Kidney capillary endothelial cell (primary cell): ENCODE measurements around the gene IQCB1.
"Not testable (repeated sequence)": the region's sequence is repeated elsewhere in the genome, so short reads cannot be mapped to it uniquely, and the experiment has no call there.

Experiments
- DNase-seq: peaks from one replicate; pipeline ENCODE4 v3.0.0-alpha.2; 2018; ENCODE audit warnings: low spot score

IQCB1 gene

DNA sequence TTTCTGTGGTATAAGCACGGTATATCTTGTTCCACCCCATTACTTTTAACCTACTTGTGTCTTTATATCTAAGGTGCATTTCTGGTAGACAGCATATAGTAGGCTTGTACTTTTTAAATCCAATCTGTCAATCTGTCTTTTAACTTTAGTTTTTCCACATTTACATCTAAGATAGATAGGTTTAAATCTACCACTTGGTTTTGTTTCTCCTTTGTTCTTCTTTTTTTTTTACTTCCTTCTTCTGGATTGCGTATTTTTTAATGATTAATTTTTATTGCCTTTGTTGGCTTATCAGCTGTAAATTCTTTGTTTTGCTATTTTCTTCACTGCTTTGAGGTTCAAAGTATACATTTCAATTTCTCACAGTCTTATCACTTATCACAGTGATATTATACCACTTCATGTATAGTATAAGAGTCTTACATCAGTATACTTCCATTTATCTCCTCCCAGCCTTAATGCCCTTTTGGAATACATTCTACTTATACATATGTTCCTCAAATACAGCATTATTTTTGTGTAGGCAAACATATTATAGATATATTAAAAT lies 31.0 kb downstream of the IQCB1 start:
- no peak for DNase-seq

DNA sequence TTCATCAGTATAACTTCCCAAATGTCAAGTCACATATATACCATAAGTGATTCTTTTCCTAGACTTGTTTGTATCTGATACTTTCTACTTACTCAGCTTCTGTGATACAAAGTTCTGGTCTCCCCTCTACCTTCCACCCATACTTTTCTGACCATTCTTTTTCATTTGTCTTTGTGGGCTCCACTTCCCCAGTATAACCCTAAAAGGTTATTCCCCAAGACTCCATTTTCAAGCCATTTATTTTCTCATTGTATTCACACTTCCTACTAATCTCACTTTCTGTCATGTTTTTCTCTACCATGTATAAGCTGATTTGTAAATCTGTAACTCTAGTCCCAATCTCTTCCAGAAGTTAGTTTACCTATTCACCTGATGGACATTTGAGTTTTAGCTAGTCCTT lies 34.0 kb downstream of the IQCB1 start:
- no peak for DNase-seq

DNA sequence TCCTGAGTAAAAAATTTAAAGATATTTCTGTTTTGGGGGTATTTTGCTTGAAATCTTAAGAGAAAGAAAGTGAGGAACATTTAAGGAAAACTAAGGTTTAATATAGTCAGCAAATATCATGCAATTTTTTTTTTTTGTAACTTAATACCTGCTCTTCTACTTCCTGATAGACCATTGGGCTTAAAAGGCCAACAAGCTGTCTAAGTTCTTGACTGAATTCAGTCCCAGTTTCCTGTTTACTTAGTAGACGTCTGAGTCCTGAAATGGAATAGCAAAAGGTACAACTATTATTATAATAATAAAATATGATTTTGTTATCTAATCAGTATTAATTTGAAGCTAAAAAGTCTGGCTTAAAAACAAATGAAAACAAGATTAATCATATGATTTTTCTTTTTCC lies 37.9 kb downstream of the IQCB1 start:
- no peak for DNase-seq

- no peak for DNase-seq
Observed at GRCh38 chr3:121794264-121794983, 40.4 kb downstream of the IQCB1 start.

- DNase-seq, result no peak
Observed at GRCh38 chr3:121793078-121793477, 41.8 kb downstream of the IQCB1 start.

- no peak for DNase-seq
Observed at GRCh38 chr3:121786485-121786884, 48.4 kb downstream of the IQCB1 start.

GRCh38 chr3:121782784-121783183 lies 52.1 kb downstream of the IQCB1 start:
- DNase-seq, result not testable (repeated sequence)

- no peak for DNase-seq
Observed at GRCh38 chr3:121781611-121782010, 53.2 kb downstream of the IQCB1 start.

DNA sequence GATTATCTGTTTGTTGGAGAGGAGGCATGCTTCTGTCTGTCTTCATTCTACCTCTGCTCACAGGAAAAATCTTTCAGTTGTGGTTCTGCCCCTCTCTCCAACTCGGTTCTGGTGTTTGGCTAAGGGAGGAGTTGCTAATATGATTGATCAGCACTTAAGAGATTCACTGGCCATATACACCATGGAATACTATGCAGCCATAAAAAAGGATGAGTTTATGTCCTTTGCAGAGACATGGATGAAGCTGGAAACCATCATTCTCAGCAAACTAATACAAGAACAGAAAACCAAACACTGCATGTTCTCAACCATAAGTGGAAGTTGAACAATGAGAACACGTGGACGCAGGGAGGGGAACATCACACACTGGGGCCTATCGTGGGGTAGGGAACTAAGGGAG lies 59.8 kb downstream of the IQCB1 start:
- DNase-seq, result not testable (repeated sequence)

DNA sequence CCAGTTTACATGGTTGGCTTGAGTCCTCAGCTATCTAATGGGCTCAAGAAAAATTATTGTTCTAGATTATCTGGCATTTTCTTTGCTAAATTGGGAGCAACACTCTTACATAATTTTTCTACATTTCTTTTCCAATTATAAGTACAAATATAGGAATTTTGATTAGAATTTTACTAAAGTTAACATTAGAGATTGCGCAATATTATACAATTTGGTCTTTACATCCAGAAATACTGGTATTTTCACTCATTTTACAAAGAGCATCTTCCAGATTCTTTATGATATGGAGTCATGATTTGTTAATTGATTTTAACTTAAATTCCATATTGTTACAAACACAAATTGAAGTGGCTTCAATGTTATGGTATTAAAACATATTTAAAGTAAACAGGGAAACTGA lies 65.6 kb downstream of the IQCB1 start:
- DNase-seq, result no peak

DNA sequence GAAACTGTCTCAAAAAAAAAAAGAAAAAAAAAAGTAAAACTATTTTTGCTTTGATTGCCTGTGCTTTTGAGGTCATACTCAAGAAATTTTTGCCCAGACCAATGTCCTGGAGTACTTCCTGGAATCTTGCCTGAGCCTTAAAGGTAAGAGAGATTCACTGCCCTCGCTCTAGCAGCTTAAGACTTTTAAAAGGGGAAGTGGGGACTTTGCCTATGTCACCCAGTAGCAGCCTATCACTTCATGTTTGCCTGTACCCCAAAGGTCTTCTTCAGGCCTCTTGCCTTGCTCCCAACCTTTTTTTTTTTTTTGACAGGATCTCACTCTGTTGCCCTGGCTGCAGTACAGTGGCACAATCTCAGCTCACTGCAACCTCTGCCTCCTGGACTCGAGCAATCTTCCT lies 66.4 kb downstream of the IQCB1 start:
- DNase-seq, result no peak

DNA sequence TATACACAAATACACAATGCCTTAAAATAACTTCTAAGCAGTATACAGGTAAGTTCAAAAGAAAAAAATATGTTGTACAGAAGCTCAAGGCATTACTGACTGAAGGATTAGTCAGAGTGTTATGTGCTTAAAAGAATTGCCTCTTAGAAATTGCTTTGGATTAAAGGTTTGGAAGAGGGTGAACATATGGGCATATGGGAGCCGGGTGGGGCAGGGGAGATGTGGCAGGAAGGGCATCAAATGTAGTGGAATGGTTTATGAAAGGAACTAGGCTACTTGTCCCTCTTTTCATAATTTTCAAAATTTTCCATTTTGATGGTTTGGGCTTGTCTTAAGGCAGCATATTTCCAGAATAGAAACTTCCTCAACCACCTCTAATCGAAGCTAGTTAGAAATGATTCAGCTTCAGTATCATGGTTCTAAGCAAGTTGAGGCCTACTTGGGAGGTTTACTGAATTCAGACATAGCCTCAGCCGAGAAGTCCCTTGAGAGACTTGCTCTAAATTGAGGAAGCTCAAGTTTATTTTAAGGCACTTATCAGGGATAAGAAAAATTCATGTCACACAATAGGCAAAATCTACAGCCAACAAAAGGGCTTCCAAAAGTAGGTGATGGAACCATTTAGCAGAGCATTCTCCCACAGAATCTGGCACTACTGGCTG lies 75.2 kb downstream of the IQCB1 start:
- no peak for DNase-seq

GRCh38 chr3:121758727-121759450 lies 76.0 kb downstream of the IQCB1 start:
- DNase-seq, result no peak

DNA sequence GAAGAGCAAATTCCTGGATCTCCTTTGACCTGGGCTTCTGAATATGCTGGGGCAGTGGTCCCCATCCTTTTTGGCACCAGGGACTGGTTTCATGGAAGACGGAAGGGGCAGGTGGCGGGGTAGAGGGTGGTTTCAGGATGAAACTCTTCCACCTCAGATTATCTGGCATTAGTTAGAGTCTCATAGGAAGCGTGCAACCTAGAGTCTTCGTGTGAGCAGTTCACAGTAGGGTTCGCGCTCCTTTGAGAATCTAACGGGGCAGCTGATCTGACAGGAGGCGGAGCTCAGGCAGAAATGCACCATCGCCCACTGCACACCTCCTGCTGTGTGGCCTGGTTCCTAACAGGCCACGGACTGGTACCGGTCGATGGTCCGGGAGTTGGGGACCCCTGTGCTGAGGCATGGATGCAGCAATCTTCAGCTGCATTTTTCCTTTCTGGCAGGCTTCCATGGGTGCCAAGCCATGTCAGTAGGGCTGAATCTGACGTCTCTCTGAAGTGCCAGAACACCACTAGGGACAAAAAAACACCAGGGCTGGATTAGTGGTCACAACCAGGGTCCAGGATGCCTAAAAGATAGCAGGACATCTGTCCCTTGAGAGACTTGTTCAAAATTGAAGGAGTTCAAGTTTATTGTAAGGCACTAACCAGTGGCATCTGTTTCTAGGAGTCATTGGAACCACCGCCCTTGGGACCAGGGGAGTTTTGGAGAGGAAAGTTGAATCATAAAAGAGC lies 76.9 kb downstream of the IQCB1 start:
- DNase-seq, result no peak

DNA sequence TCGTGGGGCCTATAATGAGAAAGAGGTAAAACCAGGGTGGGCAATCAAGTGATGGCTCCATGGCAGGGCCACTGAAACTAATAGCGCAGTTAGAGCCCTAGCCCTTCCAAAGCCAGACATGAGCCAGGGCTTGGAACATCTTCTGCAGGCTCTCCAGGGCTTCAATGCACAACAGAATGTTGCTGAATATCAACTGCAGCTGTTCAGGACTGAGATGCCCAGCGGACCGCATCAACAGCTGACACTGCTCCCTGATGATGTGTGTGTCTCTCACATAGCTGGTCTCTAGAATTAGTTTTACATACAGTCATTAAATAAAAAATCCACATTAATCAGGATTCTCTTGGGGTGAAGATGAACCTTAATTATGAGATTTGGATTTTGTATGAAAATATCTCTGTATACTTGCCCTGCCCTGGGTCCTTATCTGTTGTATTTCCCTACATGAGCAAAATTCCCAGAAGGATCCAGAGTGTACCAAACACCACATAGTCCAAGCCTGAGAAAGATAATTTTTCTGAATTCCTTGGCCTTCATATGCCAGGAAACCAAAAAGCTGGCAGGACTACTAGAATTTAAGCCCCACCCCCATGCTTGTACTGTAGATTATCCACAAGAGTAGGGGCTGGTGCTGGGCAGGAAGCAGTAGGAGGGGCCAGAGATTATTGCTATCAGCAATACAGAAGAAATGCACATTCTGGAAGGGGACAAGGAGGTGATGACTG lies 77.6 kb downstream of the IQCB1 start:
- no peak for DNase-seq

DNA sequence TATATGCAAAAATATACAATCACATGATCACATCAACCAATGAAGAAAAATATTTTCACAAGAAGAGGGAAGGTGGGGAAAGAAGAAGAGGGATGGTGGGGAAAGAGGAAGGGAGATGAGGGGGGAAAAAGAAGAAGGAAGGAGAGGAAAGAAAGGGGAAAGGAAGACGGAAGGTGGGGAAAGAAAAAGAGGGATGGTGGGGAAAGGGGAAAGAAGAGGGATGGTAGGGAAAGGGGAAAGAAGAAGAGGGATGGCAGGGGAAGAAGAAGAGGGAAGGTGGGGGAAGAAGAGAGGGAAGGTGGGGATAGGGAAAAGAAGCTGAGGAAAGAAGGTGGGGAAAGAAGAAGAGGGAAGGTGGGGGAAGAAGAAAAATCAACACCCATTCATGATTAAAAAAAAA lies 82.1 kb downstream of the IQCB1 start:
- DNase-seq, result no peak

GRCh38 chr3:121752261-121752660 lies 82.6 kb downstream of the IQCB1 start:
- no peak for DNase-seq

- no peak for DNase-seq
Observed at GRCh38 chr3:121750087-121750415, 84.8 kb downstream of the IQCB1 start.

DNA sequence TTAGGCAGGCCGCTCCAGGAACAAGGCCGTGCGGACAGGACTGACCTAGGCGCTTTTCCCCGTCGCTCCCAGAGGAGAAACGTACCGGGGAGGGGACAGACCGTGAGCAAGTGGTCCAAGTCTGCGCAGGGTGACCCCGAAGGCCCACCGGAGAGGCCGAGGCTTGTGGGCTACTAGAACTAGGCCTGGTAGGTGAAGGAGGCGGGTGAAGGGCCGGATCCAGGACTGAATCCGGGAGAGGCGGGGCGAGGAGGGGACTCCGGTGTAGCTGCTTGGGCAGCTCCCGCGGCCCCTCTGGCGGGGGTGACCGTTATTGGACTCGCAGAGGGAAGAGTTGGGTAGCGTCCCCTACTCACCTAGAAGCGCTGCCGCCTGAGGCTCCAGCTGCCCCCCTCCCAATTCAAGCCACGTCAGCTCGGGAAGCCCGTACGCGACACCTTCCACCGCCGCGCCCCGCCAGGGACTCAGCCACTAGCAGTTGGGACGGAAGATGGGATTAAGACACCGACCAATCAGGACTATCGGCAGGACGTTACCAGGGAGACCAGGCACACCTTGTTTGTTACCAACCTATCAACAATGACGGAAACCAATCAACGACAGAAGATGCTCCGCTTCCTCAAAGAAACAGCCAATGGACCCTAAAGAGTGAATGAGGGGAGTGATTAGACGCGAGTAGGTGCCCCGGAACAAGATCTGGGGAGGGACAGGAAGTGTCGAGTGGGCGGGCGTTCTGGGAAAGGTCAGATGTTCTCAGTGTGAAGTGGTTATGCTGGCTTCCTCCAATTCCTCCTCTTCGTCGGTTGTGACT lies 85.4 kb downstream of the IQCB1 start, which contains the start of gene GOLGB1:
Gene GOLGB1 (minus strand): TSS at position 466 of the 811 bp plus-strand sequence. CDS start 18,770 bp downstream, outside the sequence.
- DNase-seq, result peak; percentile 99

- DNase-seq, result no peak
Observed at GRCh38 chr3:121748680-121749275, 86.1 kb downstream of the IQCB1 start.
